ENCODE results near the gene KLF5.

The KLF5 gene

GRCh38 chr13:73065665-73066340 is 7.0 kb downstream of the KLF5 start:
- no peak for TF ChIP-seq POLR2A (IDR thresholded peaks at IDR 0.05; ENCODE audit: low read depth, low read length)
- FAIRE-seq (no peak), DNase-seq (ENCODE audit: insufficient read length, low spot score) (no peak)

GRCh38 chr13:73069206-73069805 is 10.5 kb downstream of the KLF5 start:
- DNase-seq (ENCODE audit: insufficient read length, low spot score) (no peak), FAIRE-seq (no peak)
- no peak for TF ChIP-seq POLR2A (IDR thresholded peaks at IDR 0.05; ENCODE audit: low read depth, low read length)

GRCh38 chr13:73070451-73071098 is 11.8 kb downstream of the KLF5 start:
- TF ChIP-seq POLR2A (IDR thresholded peaks at IDR 0.05; ENCODE audit: low read depth, low read length), result no peak
- DNase-seq (ENCODE audit: insufficient read length, low spot score), result no peak
- FAIRE-seq, result no peak

GRCh38 chr13:73072239-73072900 is 13.6 kb downstream of the KLF5 start:
- FAIRE-seq, result peak; percentile 30
- no peak for DNase-seq (ENCODE audit: insufficient read length, low spot score)
- no peak for TF ChIP-seq POLR2A (IDR thresholded peaks at IDR 0.05; ENCODE audit: low read depth, low read length)

GRCh38 chr13:73073050-73073449 is 14.2 kb downstream of the KLF5 start:
- DNase-seq (ENCODE audit: insufficient read length, low spot score) (no peak), FAIRE-seq (peak; percentile 67)
- TF ChIP-seq POLR2A (IDR thresholded peaks at IDR 0.05; ENCODE audit: low read depth, low read length), result no peak

- DNase-seq (ENCODE audit: insufficient read length, low spot score), result no peak
- TF ChIP-seq POLR2A (IDR thresholded peaks at IDR 0.05; ENCODE audit: low read depth, low read length), result no peak
- no peak for FAIRE-seq
Observed at GRCh38 chr13:73074014-73074413, 15.2 kb downstream of the KLF5 start.

- no peak for FAIRE-seq
- no peak for TF ChIP-seq POLR2A (IDR thresholded peaks at IDR 0.05; ENCODE audit: low read depth, low read length)
- DNase-seq (ENCODE audit: insufficient read length, low spot score), result no peak
Observed at GRCh38 chr13:73074926-73075325, 16.1 kb downstream of the KLF5 start.

GRCh38 chr13:73075546-73075945 is 16.7 kb downstream of the KLF5 start:
- TF ChIP-seq POLR2A (IDR thresholded peaks at IDR 0.05; ENCODE audit: low read depth, low read length), result no peak
- DNase-seq (ENCODE audit: insufficient read length, low spot score) (no peak), FAIRE-seq (no peak)

GRCh38 chr13:73075954-73076353 is 17.1 kb downstream of the KLF5 start:
- DNase-seq (ENCODE audit: insufficient read length, low spot score) (no peak), FAIRE-seq (no peak)

GRCh38 chr13:73077865-73078264 is 19.1 kb downstream of the KLF5 start:
- no peak for DNase-seq (ENCODE audit: insufficient read length, low spot score)
- TF ChIP-seq POLR2A (IDR thresholded peaks at IDR 0.05; ENCODE audit: low read depth, low read length), result no peak
- FAIRE-seq, result no peak

More at GRCh38 chr13:73075954-73076353, 17.1 kb downstream of the KLF5 start:
- no peak for TF ChIP-seq POLR2A (IDR thresholded peaks at IDR 0.05; ENCODE audit: low read depth, low read length)

GRCh38 chr13:73079359-73079758 is 20.6 kb downstream of the KLF5 start:
- FAIRE-seq (no peak), DNase-seq (ENCODE audit: insufficient read length, low spot score) (no peak)
- TF ChIP-seq POLR2A (IDR thresholded peaks at IDR 0.05; ENCODE audit: low read depth, low read length), result no peak

- no peak for FAIRE-seq
- DNase-seq (ENCODE audit: insufficient read length, low spot score), result no peak
- no peak for TF ChIP-seq POLR2A (IDR thresholded peaks at IDR 0.05; ENCODE audit: low read depth, low read length)
Observed at GRCh38 chr13:73081256-73081915, 22.6 kb downstream of the KLF5 start.

- no peak for FAIRE-seq
- DNase-seq (ENCODE audit: insufficient read length, low spot score), result no peak
- no peak for TF ChIP-seq POLR2A (IDR thresholded peaks at IDR 0.05; ENCODE audit: low read depth, low read length)
Observed at GRCh38 chr13:73082471-73082870, 23.7 kb downstream of the KLF5 start.

- FAIRE-seq (no peak), DNase-seq (ENCODE audit: insufficient read length, low spot score) (no peak)
- no peak for TF ChIP-seq POLR2A (IDR thresholded peaks at IDR 0.05; ENCODE audit: low read depth, low read length)
Observed at GRCh38 chr13:73082895-73083294, 24.1 kb downstream of the KLF5 start.
